Fibroblast of pulmonary artery (primary cell): ENCODE results near the gene ERC2.

Source experiments
- DNase-seq: peaks from one replicate; pipeline ENCODE4 v3.0.0-alpha.2; 2010; ENCODE audit warnings: low read depth
- H3K4me3 ChIP-seq: replicated peaks from 2 replicates; pipeline ENCODE4 v1.5.1; 2011; ENCODE audit warnings: low read depth, mild to moderate bottlenecking, control low read depth, low read length, moderate library complexity
- CTCF ChIP-seq: IDR thresholded peaks from 2 replicates; pipeline ENCODE4 v1.5.1; 2011; ENCODE audit warnings: mild to moderate bottlenecking, control low read depth, low read length, inconsistent platforms; ENCODE audit errors: missing control alignments

Gene ERC2

GRCh38 chr3:55607175-55607574 is 861.1 kb downstream of the ERC2 start:
- no peak overlapping the region for H3K4me3 ChIP-seq
- no peak for TF ChIP-seq CTCF
- DNase-seq: no peak

- no peak for TF ChIP-seq CTCF
- no peak for DNase-seq
- H3K4me3 ChIP-seq: no peak overlapping the region
Measured at GRCh38 chr3:55605443-55606236, 862.6 kb downstream of the ERC2 start.

- DNase-seq: no peak
- no peak for TF ChIP-seq CTCF
- no peak overlapping the region for H3K4me3 ChIP-seq
Measured at GRCh38 chr3:55604846-55605245, 863.4 kb downstream of the ERC2 start.

DNA sequence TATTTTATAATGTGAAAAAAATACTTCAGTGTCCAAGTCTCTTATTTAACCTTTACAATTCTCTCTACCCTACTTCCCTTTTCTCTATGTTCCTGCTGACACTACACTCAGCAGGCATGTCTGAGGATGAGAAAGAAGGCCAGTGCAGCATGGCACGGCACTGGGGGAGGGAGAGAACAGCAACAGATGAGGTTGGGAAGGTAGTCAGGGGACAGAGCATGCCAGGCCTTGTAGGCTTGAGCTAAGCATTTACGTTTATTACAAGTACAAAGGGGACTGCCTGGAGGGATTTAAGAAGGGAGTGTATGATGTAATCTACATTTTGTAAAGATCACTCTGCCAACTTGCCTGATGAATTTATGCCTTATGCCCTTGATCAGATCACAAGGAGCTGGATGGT is 863.9 kb downstream of the ERC2 start:
- no peak for DNase-seq
- TF ChIP-seq CTCF: no peak
- no peak overlapping the region for H3K4me3 ChIP-seq

- no peak overlapping the region for H3K4me3 ChIP-seq
- DNase-seq: no peak
- TF ChIP-seq CTCF: no peak
Measured at GRCh38 chr3:55601366-55602080, 866.7 kb downstream of the ERC2 start.

DNA sequence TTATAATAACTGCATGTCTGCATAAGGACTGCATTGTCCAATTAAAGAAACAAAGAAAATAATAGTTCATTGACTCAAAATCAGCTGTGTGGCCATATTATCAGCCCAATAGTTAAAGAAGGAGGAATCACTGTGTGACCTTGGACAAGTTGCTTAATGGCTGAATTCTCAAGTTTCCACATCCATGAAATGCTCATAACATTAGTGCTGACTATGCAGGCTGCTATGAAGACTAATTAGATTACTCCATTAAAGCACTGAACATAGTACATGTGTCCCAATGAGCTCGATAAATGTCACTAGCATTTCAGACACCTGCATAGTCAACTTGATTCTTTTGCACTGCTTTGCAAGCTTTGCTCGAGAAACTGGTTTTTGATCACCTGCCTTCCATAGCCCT is 870.0 kb downstream of the ERC2 start:
- H3K4me3 ChIP-seq: no peak overlapping the region
- no peak for DNase-seq
- no peak for TF ChIP-seq CTCF
